Esophagus muscularis mucosa (tissue), 4 donors: ENCODE results near the gene SLC35F3. TPM values are rescaled to one million over a fixed set of nuclear protein-coding genes. Genes with fewer than 3 reads are reported as not detected.

Experiments
- DNase-seq: peaks from one replicate; pipeline ENCODE4 v3.0.0-alpha.2; 2017; ENCODE audit errors: extremely low spot score
- H3K27ac ChIP-seq, 4 donors: fragments of 200-600 bp; sonication (generic); replicated peaks in 1 of 4; 1 replicate in 3 of 4; 2 replicates in 1 of 4; pipeline ENCODE4 v1.5.1; 2016 to 2019; ENCODE audit warnings: mild to moderate bottlenecking in 1 of 4
- H3K27me3 ChIP-seq, 4 donors: fragments of 200-600 bp; sonication (generic); one replicate each; pipeline versions ENCODE4 v1.5.1 to v1.6.0; 2016 to 2019
- H3K36me3 ChIP-seq, 4 donors: fragments of 200-600 bp; sonication (generic); one replicate each; pipeline ENCODE4 v1.5.1; 2016 to 2019
- H3K4me1 ChIP-seq, 4 donors: fragments of 200-600 bp; sonication (generic); one replicate each; pipeline ENCODE4 v1.5.1; 2016 to 2019
- H3K4me3 ChIP-seq, 4 donors: fragments of 200-600 bp; sonication (generic); 1 replicate in 2 of 4; 2 replicates in 2 of 4; pipeline ENCODE4 v1.5.1; 2016 to 2019; ENCODE audit warnings: mild to moderate bottlenecking in 4 of 4, moderate library complexity in 1 of 4
- H3K9me3 ChIP-seq, 4 donors: fragments of 200-600 bp; sonication (generic); 1 replicate in 3 of 4; 2 replicates in 1 of 4; pipeline ENCODE4 v1.5.1; 2016 to 2019
- CTCF ChIP-seq, 3 experiments: fragments of 200-600 bp in 2 of 3; fragments of 450-650 bp in 1 of 3; sonication (generic) in 2 of 3; IDR thresholded peaks; one replicate each; pipeline ENCODE4 v1.5.1; 2017 to 2019; ENCODE audit warnings: antibody characterized with exemption in 3 of 3, mild to moderate bottlenecking in 2 of 3, moderate library complexity in 1 of 3
- EP300 ChIP-seq: sonication (generic); formaldehyde crosslinking; IDR thresholded peaks from one replicate; pipeline ENCODE4 v1.6.1; 2017; ENCODE audit warnings: antibody characterized with exemption
- POLR2A ChIP-seq: fragments of 450-650 bp; IDR thresholded peaks from one replicate; pipeline ENCODE4 v1.6.1; 2017; ENCODE audit warnings: antibody characterized with exemption, moderate library complexity, mild to moderate bottlenecking, low read depth
- POLR2AphosphoS5 ChIP-seq, 2 donors: sonication (generic); formaldehyde crosslinking; IDR thresholded peaks; one replicate each; pipeline ENCODE4 v1.6.1; 2017; ENCODE audit warnings: antibody characterized with exemption in 2 of 2
- WGBS: methylation state at CpG from one replicate; pipeline ENCODE4 v1.1.5; 2018; 5-methylcytosine and 5-hydroxymethylcytosine counted together
- intact Hi-C: fragments of 100-400 bp; cut with DNase I; formaldehyde crosslinking; loops from one replicate; pipeline ENCODE4 v1.15.1; 2023
- total RNA-seq, 4 donors: library from RNA; depleted of rRNA; stranded (reverse); fragments of >200 nt; gene quantifications; one replicate each; pipeline versions ENCODE4 v1.1.0 to v1.2.1, GENCODE V29; 2016

SLC35F3 gene
- total RNA-seq, 4 donors from 2014 or later: 0.34 TPM; not detected in 3

GRCh38 chr1:234222561-234223280 lies 318.2 kb downstream of the SLC35F3 start:
- no peak overlapping the region for H3K27ac ChIP-seq
- no peaks in the 10 kb centered on the region for H3K36me3 ChIP-seq
- H3K4me1 ChIP-seq: no peaks in the 10 kb centered on the region
- intact Hi-C loops: no loop called here
- H3K27me3 ChIP-seq: peaks cover 0 to 20% (median 0%) of the 10 kb centered on the region in 4 donors
- no peaks in the 10 kb centered on the region for H3K9me3 ChIP-seq
- no peak for DNase-seq
- no peak overlapping the region for H3K4me3 ChIP-seq
- no peak for TF ChIP-seq POLR2A
- no peak for TF ChIP-seq POLR2AphosphoS5 (IDR thresholded peaks at IDR 0.05)
- TF ChIP-seq CTCF (IDR thresholded peaks at IDR 0.05): no peak
- TF ChIP-seq EP300: no peak
- WGBS: 80% methylated on average over 6 of the region's 6 CpGs

GRCh38 chr1:234226113-234226818 lies 321.8 kb downstream of the SLC35F3 start:
- Histone ChIP-seq H3K27me3 (peaks cover 0 to 10% (median 0%) of the 10 kb centered on the region in 4 donors), H3K4me3 (no peak overlapping the region), H3K36me3 (no peaks in the 10 kb centered on the region), H3K9me3 (no peaks in the 10 kb centered on the region), H3K27ac (no peak overlapping the region), H3K4me1 (no peaks in the 10 kb centered on the region)
- no peak for DNase-seq
- no peak for TF ChIP-seq POLR2AphosphoS5 (IDR thresholded peaks at IDR 0.05)
- TF ChIP-seq POLR2A: no peak
- TF ChIP-seq EP300: no peak
- no peak for TF ChIP-seq CTCF (IDR thresholded peaks at IDR 0.05)
- 85% methylated on average over 5 of the region's 5 CpGs for WGBS
- intact Hi-C loops: no loop called here

GRCh38 chr1:234226819-234227165 lies 322.3 kb downstream of the SLC35F3 start:
- TF ChIP-seq POLR2A (no peak), POLR2AphosphoS5 (IDR thresholded peaks at IDR 0.05) (no peak), CTCF (IDR thresholded peaks at IDR 0.05) (no peak), EP300 (no peak)
- Histone ChIP-seq H3K36me3 (no peaks in the 10 kb centered on the region), H3K27ac (no peak overlapping the region), H3K27me3 (peaks cover 0 to 13% (median 0%) of the 10 kb centered on the region in 4 donors), H3K4me3 (no peak overlapping the region), H3K4me1 (no peaks in the 10 kb centered on the region), H3K9me3 (no peaks in the 10 kb centered on the region)
- intact Hi-C loops: no loop called here
- no peak for DNase-seq
- 89% methylated on average over 10 of the region's 10 CpGs for whole genome bisulfite sequencing

GRCh38 chr1:234229581-234230387 lies 325.3 kb downstream of the SLC35F3 start:
- H3K9me3 ChIP-seq: no peaks in the 10 kb centered on the region
- no peaks in the 10 kb centered on the region for H3K36me3 ChIP-seq
- no peak for DNase-seq
- H3K4me1 ChIP-seq: no peaks in the 10 kb centered on the region
- H3K27ac ChIP-seq: no peak overlapping the region
- no peak for TF ChIP-seq POLR2A
- no peak for TF ChIP-seq EP300
- no peak for TF ChIP-seq CTCF (IDR thresholded peaks at IDR 0.05)
- TF ChIP-seq POLR2AphosphoS5 (IDR thresholded peaks at IDR 0.05): no peak
- peaks cover 0 to 12% (median 0%) of the 10 kb centered on the region in 4 donors for H3K27me3 ChIP-seq
- 70% methylated on average over 10 of the region's 10 CpGs for WGBS
- no peak overlapping the region for H3K4me3 ChIP-seq
- intact Hi-C loops: no loop called here
